GM23248 (cell line): Measurements from ENCODE around the gene SEPTIN5. TPM values are rescaled to one million over a fixed set of nuclear protein-coding genes. Genes with fewer than 3 reads are reported as not detected.
"Not testable (repeated sequence)": the region's sequence is repeated elsewhere in the genome, so short reads cannot be mapped to it uniquely, and the experiment has no call there.

Experiments used
- DNase-seq: peaks from one replicate; pipeline ENCODE4 v3.0.0-alpha.2; 2015
- H2AFZ ChIP-seq: fragments of 200-600 bp; sonication (generic); 2 replicates; pipeline ENCODE4 v1.6.1; 2016; ENCODE audit warnings: antibody characterized with exemption
- H3F3A ChIP-seq: fragments of 200-600 bp; sonication (generic); 2 replicates; pipeline ENCODE4 v1.6.1; 2016; ENCODE audit warnings: mild to moderate bottlenecking, antibody characterized with exemption, mixed run types; ENCODE audit not compliant: insufficient read depth
- H3K27ac ChIP-seq: fragments of 200-600 bp; sonication (generic); 2 replicates; pipeline ENCODE4 v1.5.1; 2016; ENCODE audit warnings: mild to moderate bottlenecking
- H3K27me3 ChIP-seq: fragments of 200-600 bp; sonication (generic); replicated peaks from 2 replicates; pipeline ENCODE4 v1.6.1; 2016; ENCODE audit warnings: mild to moderate bottlenecking; ENCODE audit not compliant: insufficient read depth
- H3K36me3 ChIP-seq: fragments of 200-600 bp; sonication (generic); 2 replicates; pipeline ENCODE4 v1.6.1; 2016; ENCODE audit warnings: low read depth, mild to moderate bottlenecking
- H3K4me1 ChIP-seq: fragments of 200-600 bp; sonication (generic); 2 replicates; pipeline ENCODE4 v1.6.1; 2016; ENCODE audit warnings: mild to moderate bottlenecking; ENCODE audit not compliant: insufficient read depth
- H3K4me2 ChIP-seq: fragments of 200-600 bp; sonication (generic); one replicate; pipeline ENCODE4 v1.6.1; 2016; ENCODE audit warnings: mild to moderate bottlenecking; ENCODE audit not compliant: unreplicated experiment
- H3K4me3 ChIP-seq: fragments of 200-600 bp; sonication (generic); 2 replicates; pipeline ENCODE4 v1.5.1; 2016; ENCODE audit warnings: mild to moderate bottlenecking
- H3K79me2 ChIP-seq: fragments of 200-600 bp; sonication (generic); 2 replicates; pipeline ENCODE4 v1.6.1; 2016; ENCODE audit warnings: mild to moderate bottlenecking; ENCODE audit not compliant: insufficient read depth
- H3K9ac ChIP-seq: fragments of 200-600 bp; sonication (generic); 2 replicates; pipeline ENCODE4 v1.6.1; 2016; ENCODE audit warnings: mild to moderate bottlenecking
- H3K9me2 ChIP-seq: fragments of 200-600 bp; sonication (generic); 2 replicates; pipeline ENCODE4 v1.6.1; 2016; ENCODE audit warnings: mixed run types, mild to moderate bottlenecking, moderate library complexity; ENCODE audit not compliant: insufficient read depth
- H3K9me3 ChIP-seq: fragments of 200-600 bp; sonication (generic); one replicate; pipeline ENCODE4 v1.6.1; 2017; ENCODE audit warnings: low read depth
- H4K20me1 ChIP-seq: fragments of 200-600 bp; sonication (generic); 2 replicates; pipeline ENCODE4 v1.6.0; 2016; ENCODE audit not compliant: insufficient read depth
- EZH2 ChIP-seq: fragments of 200-600 bp; sonication (generic); IDR thresholded peaks from 2 replicates; pipeline ENCODE4 v1.6.1; 2018; ENCODE audit warnings: antibody characterized with exemption, mild to moderate bottlenecking; ENCODE audit not compliant: insufficient read depth, poor library complexity, severe bottlenecking
- EZH2phosphoT487 ChIP-seq: fragments of 200-600 bp; sonication (generic); IDR thresholded peaks from 2 replicates; pipeline ENCODE4 v1.6.1; 2018; ENCODE audit warnings: antibody characterized with exemption, moderate library complexity, mild to moderate bottlenecking, low read depth; ENCODE audit not compliant: insufficient read depth
- WGBS, 2 experiments: methylation state at CpG; one replicate each; pipeline ENCODE4 v1.1.6; 2015 to 2017; ENCODE audit warnings: low lambda C conversion rate in 2 of 2, low coverage in 1 of 2; ENCODE audit errors: missing lambda C conversion rate in 2 of 2; 5-methylcytosine and 5-hydroxymethylcytosine counted together
- in situ Hi-C: fragments of 300-500 bp; cut with MboI; formaldehyde crosslinking; loops from 2 replicates; pipeline ENCODE4 v1.15.0; 2020
- polyA plus RNA-seq: library from polyadenylated mRNA; unstranded; fragments of >200 nt; fragmentation: Nextera tagmentation; extraction: Ambion mirVana; gene quantifications from 2 replicates; pipeline ENCODE4 v1.2.1, GENCODE V29; 2016
- total RNA-seq: library from RNA; depleted of rRNA; stranded (reverse); fragments of >200 nt; shearing (Covaris generic); gene quantifications from 2 replicates; pipeline ENCODE4 v1.2.3, GENCODE V29; 2014

Gene SEPTIN5
- total and polyA plus RNA-seq, 2 experiments from 2014 or later = 17.0 to 31.5 TPM

- Histone ChIP-seq H3K4me1 (peaks cover 5% of the 10 kb centered on the region; the same call in 1 of the 2 replicates), H3K9me2 (no peaks in the 10 kb centered on the region), H3K9me3 (no peaks in the 10 kb centered on the region), H3F3A (0 out of 2 replicates have a peak, but pooled peaks cover under 1% of the 10 kb centered on the region), H3K36me3 (no peaks in the 10 kb centered on the region), H2AFZ (no peak overlapping the region), H3K4me2 (no peak overlapping the region), H3K79me2 (no peaks in the 10 kb centered on the region), H3K4me3 (no peak overlapping the region), H3K27me3 (no peaks in the 10 kb centered on the region), H3K27ac (no peak overlapping the region), H3K9ac (no peak overlapping the region), H4K20me1 (no peaks in the 10 kb centered on the region)
- in situ Hi-C loops = no loop called here
- 79 to 85% methylated on average over 2 of the region's 2 CpGs for WGBS, 2 experiments
- TF ChIP-seq EZH2 (no peak), EZH2phosphoT487 (no peak)
- DNase-seq = no peak
These were observed 17.6 kb upstream of the SEPTIN5 start for GRCh38 chr22:19696504-19697276.

GRCh38 chr22:19697871-19698270 is 16.4 kb upstream of the SEPTIN5 start:
- DNase-seq, H2AFZ ChIP-seq, H3K4me2 ChIP-seq, H3F3A ChIP-seq, H3K4me3 ChIP-seq, H3K79me2 ChIP-seq, H3K4me1 ChIP-seq, H4K20me1 ChIP-seq, H3K27me3 ChIP-seq, H3K9ac ChIP-seq, H3K9me3 ChIP-seq, in situ Hi-C loops, H3K36me3 ChIP-seq, H3K27ac ChIP-seq, H3K9me2 ChIP-seq: not testable (repeated sequence)
- WGBS, 2 experiments = 71 to 100% methylated on average over 1 of the region's 1 CpG

- Histone ChIP-seq H3K79me2 (no peaks in the 10 kb centered on the region), H3K9me2 (no peaks in the 10 kb centered on the region), H3K9me3 (no peaks in the 10 kb centered on the region), H2AFZ (no peak overlapping the region), H3K4me1 (no peaks in the 10 kb centered on the region), H3K4me3 (no peak overlapping the region), H3K27me3 (no peaks in the 10 kb centered on the region; the same call in 1 of the 2 replicates), H4K20me1 (no peaks in the 10 kb centered on the region), H3K36me3 (no peaks in the 10 kb centered on the region), H3K4me2 (no peak overlapping the region), H3K27ac (no peak overlapping the region), H3F3A (no peaks in the 10 kb centered on the region), H3K9ac (no peak overlapping the region)
- in situ Hi-C loops = no loop called here
- TF ChIP-seq EZH2phosphoT487 = no peak
- no peak for DNase-seq
- 82 to 85% methylated on average over 6 of the region's 6 CpGs for WGBS, 2 experiments
These were observed 13.4 kb upstream of the SEPTIN5 start for GRCh38 chr22:19700790-19701419.

GRCh38 chr22:19701420-19702145 is 12.7 kb upstream of the SEPTIN5 start:
- WGBS, 2 experiments = 74 to 75% methylated on average over 10 of the region's 10 CpGs
- H3K27ac ChIP-seq = no peak overlapping the region
- no peaks in the 10 kb centered on the region for H4K20me1 ChIP-seq
- DNase-seq = no peak
- no peaks in the 10 kb centered on the region for H3K9me3 ChIP-seq
- H3K9ac ChIP-seq = no peak overlapping the region
- TF ChIP-seq EZH2phosphoT487 (no peak), EZH2 (no peak)
- H3K9me2 ChIP-seq = no peaks in the 10 kb centered on the region
- H3K4me1 ChIP-seq = no peaks in the 10 kb centered on the region
- H3F3A ChIP-seq = no peaks in the 10 kb centered on the region
- in situ Hi-C loops = no loop called here
- H3K36me3 ChIP-seq = no peaks in the 10 kb centered on the region
- H3K4me3 ChIP-seq = no peak overlapping the region
- no peak overlapping the region for H3K4me2 ChIP-seq
- no peak overlapping the region for H2AFZ ChIP-seq
- no peaks in the 10 kb centered on the region; the same call in 1 of the 2 replicates for H3K27me3 ChIP-seq
- no peaks in the 10 kb centered on the region for H3K79me2 ChIP-seq
